HG03575 (cell line): Measurements from ENCODE around the gene SLC25A17.
"Not testable (repeated sequence)": the region's sequence is repeated elsewhere in the genome, so short reads cannot be mapped to it uniquely, and the experiment has no call there.

Experiments
- ATAC-seq: cut with Tn5 transposase; IDR thresholded peaks from one replicate; pipeline ENCODE4 v1.9.1; 2021; ENCODE audit not compliant: unreplicated experiment, insufficient number of reproducible peaks, low FRiP score; ENCODE audit errors: extremely low read depth

Gene SLC25A17

DNA sequence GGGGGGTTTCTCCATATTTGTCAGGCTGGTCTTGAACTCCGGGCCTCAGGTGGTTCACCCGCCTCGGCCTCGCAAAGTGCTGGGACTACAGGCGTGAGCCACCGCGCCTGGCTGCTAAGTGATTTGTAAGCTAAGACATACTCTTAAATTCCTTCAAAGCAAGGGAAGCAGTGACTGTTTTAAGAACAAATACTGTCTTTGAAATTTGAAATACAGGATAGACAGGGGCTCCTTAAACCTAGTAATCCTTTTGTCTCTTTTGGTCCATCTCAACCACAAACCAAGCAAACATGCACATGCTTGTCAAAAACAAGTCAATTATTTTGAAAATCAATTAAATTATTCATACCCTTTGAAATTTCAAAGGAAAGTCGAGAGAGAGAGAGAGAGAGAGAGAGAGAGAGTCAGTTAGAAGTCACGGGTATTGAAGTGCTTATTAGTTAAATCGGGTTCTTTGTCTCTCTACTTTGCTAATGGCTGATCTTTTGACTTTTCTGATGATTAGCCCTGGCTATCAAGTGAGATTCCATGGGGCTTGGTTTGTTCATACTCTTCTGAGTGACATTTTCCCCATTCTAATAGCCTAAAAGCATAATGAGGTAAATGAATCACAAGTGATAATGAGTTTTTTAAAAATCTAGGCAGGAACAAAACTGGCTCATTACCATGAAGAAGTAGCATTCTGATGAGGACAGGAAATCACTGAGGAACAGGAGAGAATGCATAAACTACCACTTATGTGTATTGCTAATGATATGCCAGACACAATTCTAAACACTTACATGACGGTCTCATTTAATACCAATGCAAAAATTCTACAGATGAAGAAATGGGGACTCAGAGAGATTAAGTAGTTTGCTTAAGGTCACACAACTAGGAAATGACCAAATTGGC lies 91.8 kb downstream of the SLC25A17 start:
- ATAC-seq = no peak

GRCh38 chr22:40726514-40726913 lies 92.6 kb downstream of the SLC25A17 start:
- ATAC-seq = no peak

DNA sequence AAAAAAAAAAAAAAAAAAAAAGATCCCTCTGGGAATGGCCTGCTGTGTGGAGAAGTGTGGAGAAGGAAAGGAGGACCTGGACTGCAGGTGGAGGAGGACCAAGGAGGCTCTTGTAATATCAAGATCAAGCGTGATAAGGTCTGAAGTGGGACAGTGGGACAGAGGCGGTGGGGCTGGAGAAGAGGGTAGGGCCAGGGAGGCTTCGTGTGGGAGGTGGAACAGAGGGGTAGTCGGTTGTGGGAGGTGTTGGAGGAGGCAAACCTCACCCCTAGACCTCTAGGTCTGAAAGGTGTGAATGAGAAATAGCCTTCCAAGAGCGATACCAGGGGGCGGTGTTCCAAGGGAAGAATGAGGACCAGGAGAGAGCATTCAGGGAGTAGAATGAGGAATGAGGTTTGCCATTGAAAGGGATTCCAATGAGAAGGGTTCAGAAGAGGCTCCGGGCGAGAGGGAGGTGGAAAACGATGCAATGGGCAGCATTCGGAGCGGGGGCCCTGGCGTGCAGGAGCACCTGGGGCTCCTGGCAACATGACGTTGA lies 95.7 kb downstream of the SLC25A17 start:
- ATAC-seq = no peak

DNA sequence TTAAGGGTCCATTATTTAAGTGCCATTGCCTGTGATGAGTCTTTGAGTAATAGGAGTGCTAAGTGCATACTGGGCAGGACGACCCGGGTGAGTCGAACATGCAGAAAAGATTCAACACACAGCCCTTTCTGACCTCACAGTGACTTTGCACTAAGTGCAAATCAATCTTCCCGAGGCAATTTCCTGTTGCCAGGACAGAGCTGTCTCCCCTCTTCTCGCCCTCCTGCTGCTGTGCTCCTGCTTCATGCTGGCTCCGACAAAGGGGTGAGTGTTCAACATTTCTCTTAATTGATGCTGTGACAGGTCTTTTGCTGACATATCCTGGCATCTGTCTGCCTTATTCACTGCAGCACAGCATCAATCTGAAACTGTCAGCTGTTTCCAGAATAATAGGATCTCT lies 97.9 kb downstream of the SLC25A17 start:
- no peak for ATAC-seq

DNA sequence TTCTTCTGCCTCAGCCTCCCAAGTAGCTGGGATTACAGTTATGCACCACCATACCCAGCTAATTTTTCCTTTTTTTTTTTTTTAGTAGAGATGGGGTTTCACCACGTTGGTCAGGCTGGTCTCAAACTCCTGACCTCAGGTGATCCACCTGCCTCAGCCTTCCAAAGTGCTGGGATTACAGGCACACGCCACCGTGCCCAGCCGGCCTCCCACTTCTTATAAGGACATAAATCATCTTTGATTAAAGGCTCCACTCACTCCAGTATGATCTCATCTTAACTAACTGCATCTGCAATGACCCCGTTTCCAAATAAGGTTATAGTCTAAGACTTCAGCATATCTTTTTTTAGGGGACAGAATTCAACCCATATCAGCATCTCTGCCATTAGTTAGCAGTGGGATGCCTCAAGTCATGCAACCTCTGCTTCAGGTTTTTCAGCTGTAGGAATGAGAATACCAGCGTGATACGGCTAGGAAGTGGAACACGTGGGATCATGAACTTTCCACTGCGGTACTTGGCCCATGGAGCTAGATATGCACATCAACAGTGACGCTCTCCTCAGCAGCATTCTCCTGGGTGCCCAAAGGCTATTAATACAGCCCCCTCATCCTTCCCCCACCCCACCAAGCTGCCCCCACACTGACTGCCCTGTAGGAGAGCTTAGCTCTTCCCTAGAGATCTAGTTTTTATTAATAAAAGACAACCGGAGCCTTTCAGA lies 98.4 kb downstream of the SLC25A17 start:
- ATAC-seq = no peak

- not testable (repeated sequence) for ATAC-seq
Measured at GRCh38 chr22:40720156-40720537, 99.0 kb downstream of the SLC25A17 start.
